8988T (cell line): ENCODE data around the gene AGBL4.

Experiments used
- DNase-seq: peaks from one replicate; pipeline ENCODE4 v3.0.0; 2011

The AGBL4 gene

DNA sequence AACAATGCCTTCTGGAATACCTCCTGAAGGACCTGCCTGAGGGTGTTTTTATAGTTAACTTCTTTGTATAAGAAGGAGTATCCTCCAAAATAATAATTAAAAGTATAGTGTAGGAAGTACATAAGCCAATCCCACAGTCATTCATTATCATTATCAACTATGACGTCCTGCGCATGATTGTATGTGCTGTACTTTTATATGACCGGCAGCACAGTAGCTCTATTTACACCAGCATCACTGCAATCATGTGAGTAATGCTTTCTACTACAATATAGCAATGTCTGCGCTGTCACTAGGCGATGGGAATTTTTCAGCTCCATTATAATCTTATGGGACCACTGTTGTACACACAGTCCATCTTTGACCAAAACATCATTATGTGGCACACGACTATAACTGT lies 1319.0 kb downstream of the AGBL4 start:
- no peak for DNase-seq

DNA sequence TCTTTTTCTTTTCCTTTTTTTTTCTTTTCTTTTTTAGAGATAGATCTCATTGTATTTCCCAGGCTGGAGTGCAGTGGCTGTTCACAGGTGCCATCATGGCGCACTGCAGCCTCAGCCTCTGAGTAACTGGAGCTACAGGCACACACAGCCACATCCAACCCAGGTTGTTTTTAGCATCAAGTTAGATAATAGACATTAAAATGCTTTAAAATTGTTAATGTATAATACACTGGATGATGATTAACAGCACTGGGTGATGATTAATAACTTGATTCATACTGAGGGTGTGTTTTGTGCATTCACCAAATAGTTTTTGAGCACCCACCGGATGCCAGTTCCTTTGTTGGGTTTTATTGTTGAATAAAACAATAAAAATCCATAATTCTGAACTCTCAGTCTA lies 1322.3 kb downstream of the AGBL4 start:
- DNase-seq, result no peak

DNA sequence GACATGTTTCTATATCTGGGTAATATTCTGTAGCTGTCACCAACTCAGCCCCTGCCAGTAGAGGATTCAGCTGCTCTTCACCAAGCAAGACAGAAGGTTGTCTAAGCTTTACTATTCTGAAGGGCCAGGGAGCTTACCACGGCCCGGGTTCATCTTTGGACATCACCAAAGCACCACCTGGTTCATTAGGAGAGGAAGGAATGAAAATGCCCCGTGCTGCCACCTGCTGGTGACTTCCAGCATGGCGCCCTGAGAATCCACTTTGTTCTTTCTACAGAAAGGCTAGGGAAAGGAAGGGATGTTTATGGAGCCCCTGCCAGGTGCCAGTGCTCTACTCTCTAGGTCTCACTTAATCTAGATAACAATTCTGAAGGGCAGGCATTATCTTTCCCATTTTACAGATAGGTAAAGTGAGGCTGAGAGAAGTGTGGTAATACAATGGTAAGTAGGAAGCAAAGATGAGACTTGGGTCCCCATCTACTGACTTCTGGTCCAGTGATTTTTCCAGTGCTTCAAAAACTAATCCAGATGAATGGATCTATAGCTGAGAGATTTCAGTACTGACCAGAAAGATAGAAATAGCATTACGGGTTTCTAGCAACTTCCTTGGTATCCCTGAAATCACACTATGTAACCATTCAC lies 1326.6 kb downstream of the AGBL4 start:
- no peak for DNase-seq

DNA sequence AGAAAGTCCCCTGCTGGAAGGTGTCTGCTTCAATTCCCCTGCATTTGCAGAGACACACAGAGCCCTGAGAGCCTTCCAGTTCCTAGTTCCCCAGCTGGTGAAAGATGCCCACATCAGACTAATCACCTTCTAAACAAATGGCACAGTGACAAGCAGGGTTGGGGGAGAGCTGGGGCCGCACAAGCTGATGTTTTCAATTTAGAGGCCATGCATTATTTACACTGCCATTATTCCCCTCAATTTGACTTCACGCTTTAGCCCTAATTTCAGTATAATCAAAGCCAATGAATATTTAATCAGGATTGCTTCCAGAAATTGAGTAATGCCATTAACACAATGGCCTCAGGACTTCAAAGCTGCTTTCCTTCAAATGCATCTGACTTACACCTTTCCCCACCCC lies 1328.6 kb downstream of the AGBL4 start:
- DNase-seq, result no peak

DNA sequence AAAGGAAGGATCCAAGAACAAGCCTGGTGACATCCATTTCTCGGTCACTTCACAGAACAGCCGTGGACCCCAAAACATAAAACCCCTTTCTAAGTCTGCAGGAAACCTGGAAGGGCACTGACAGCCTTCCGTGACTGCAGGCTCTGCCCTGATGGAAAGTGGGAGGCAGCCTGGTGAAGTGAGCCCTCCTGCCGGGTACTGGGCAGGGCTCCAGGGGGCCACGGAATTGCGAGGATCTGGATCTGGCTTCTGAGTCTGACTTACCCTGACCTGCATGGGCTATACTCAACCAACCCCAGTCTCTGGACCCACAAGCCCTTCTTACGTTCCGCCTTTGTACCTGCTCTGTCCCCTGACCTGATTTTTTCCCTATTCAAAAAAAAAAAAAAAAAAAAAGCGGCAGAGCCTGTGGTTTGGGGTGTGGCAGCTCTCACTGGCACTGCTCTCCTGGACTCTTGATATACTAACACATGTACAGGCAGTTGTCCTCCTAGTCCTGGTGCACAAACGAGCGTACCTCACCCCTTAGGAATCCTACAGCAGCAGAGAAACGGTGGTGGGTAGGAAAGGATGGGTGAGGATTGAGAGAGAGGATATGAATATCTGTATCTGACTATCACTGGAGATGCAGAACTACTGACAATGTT lies 1330.0 kb downstream of the AGBL4 start:
- no peak for DNase-seq

DNA sequence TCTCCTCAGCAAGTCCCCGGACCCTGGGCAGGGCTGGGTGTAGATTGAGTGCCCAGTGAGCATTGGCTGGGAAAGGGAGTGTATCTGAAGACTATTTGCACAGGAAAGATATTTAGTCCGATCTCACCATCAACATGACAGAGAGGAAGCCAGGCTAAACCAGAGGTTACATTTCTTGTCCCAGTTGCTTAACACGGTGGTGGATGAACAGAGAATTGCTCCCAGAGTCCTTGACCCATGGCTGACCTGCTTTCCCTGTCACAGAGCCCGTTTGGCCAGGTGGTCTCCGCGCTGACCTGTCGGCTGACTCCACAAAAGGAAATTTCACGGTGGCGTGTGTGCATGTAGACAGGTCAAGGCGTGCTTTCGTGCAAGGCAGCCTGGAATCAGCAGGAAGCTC lies 1330.6 kb downstream of the AGBL4 start:
- DNase-seq, result no peak

DNA sequence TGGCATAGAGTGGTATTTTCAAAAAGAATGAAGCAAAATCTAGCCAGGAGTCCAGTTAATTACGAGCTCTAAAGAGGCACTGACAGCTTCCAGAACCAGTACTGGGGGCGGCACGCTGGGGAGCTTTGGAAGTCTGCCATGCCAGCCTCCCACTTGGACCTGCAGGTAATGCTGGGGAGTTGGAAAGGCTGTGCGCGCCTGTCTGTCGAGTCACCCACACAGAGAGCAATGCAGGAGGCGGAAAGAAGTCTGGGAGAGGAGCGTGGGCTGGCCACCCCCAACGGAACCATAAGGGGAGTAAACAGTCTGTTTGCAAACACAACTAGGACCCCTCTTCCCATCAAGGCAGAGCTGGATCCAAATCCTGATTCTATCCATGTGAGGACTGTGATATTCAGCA lies 1331.5 kb downstream of the AGBL4 start:
- no peak for DNase-seq

DNA sequence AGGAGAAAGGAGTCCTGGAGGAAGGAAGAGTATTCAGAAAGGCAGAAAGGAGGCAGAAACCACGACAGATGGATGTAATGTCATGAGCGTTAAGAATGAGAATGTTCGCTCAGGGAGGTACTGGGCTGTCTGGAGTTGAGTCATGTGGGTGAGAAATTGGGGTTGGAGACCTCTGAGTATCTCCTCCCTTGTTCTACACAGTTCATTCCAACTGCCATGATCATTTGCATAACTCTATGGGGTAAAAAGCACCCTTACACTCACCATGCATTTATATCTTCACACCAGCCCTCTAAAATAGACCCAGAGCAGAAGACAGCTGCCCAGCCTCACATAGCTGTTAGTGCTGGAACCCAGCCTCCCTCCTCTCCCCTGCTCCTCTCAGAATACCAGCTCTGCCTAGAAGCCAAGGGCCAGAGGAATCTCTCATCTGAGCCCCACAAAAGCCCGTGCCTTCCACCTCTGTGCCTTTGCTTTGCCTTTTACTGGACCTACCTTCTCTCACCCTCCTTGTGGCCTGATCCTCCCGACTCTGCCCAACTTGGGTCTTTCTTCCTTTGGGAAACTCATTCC lies 1332.2 kb downstream of the AGBL4 start:
- no peak for DNase-seq

DNA sequence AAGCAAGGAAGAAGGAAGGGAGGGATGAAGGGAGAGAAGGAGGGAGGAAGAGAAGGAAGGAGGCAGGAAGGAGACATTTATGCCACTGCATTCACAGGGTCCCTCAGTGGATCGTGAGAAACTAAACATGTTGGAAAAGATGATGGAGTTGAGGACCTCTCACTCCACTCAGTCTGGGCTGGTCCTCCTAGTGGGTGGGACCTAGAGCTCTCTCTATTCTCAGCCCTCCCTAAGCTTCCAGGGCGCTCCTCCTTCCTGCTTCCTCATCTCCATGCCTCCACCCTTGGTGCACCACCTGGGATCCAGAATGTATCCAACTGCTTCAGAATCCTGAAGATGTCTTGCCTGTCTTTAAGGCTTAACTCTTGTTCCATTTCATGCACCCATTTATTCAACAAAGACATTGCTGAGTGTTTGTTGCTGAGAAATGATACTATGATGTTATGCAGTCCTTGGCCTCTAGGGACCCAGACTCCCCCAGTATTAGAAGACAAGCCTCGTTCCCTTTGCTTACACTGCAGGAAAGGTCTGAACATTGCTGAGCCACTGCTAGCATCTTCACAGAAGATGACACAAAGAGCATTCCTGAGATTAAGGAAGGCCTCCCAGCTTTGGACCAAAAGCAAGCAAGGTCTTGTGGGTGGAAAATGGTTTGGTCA lies 1335.5 kb downstream of the AGBL4 start:
- DNase-seq, result no peak

DNA sequence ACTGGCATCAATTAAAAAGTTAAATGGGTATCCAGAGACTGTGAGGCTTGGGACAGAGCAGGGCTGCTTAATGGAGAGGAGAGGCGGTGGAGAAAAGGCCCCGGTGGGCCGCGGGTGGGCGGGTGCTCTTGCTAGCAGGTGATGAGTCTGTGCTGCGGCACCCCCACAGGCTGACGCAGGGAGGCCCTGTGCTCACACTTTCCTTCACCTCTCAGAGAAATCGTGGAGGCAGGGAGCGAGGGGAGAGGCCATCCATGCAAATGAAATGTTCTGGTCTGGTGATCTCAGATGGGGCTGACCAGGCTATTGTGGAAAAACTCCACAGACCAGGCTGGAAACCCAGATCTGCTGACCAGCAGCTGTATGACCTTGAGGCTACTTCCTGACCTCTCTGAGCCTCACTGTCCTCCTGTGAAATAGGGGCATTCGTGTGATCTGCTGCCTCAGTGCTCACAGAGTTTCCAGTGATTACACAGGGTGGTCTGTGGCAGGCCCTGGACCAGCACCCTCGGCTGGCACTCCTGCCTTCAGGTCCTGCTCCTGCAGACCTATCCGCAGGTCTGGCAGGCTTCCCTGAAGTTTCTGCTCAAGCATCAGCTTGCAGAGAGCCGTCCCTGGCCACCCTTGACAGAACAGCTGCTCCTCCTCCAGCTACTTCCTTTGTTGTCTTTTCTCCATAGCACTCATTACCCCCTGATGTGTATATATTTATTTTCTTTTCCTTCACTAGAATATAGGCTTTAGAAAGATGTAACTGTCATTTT lies 1336.3 kb downstream of the AGBL4 start:
- DNase-seq, result no peak

DNA sequence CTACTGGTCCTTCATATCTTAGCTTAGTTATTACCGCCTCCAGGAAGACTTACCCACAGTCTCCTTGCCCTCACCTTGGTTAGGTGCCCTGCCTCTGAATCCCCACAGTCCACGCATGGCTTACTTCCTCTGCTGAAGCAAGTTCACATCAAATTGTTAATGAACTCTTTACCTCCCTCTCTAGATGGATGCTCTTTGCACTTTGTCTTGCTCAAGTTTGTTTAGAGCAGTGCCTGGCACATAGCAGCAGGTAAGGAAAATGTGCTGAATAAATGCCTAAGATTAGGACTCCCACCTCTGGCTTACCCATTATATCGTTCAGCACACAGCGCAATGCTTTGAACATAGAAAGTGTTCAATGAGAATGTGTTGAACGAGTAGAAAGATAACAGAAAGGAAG lies 1337.6 kb downstream of the AGBL4 start:
- DNase-seq, result no peak

DNA sequence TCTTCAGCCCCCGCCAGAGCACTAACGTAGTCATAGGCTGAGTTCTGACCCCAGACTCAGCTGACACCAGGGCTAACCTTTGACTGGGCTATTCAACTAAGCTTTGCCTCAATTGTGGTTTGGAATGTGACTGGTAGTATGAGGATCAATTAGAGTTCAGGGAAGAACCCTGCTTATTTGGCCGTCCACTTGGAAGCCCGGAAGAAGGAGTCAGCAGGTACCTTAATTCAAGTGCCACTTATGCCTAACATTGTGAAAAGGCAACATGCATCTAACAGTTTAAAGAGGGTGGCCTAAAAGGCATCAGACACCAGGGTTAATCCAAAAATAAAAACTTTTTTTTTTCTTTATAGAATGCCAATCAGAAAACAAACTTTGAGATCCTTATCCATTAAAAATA lies 1339.4 kb downstream of the AGBL4 start:
- no peak for DNase-seq

DNA sequence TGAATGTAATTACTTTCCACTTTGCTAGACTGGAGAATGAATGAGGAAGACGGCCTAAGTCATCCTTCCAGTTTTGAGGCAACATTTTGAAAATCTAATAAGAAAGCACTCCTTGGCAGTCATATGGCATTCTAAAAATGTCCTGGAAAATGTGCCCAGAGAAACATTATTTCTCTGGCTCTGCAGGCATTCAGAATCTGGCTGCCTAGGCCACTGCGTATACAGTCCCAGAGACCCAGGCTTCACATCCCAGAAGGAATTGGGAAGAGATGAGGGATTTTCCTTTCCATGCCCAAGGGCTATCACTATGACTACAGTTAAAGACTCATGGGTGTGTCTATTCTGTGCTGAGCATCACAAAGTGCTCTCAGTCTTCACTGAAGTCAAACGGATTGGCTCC lies 1339.9 kb downstream of the AGBL4 start:
- DNase-seq, result no peak

DNA sequence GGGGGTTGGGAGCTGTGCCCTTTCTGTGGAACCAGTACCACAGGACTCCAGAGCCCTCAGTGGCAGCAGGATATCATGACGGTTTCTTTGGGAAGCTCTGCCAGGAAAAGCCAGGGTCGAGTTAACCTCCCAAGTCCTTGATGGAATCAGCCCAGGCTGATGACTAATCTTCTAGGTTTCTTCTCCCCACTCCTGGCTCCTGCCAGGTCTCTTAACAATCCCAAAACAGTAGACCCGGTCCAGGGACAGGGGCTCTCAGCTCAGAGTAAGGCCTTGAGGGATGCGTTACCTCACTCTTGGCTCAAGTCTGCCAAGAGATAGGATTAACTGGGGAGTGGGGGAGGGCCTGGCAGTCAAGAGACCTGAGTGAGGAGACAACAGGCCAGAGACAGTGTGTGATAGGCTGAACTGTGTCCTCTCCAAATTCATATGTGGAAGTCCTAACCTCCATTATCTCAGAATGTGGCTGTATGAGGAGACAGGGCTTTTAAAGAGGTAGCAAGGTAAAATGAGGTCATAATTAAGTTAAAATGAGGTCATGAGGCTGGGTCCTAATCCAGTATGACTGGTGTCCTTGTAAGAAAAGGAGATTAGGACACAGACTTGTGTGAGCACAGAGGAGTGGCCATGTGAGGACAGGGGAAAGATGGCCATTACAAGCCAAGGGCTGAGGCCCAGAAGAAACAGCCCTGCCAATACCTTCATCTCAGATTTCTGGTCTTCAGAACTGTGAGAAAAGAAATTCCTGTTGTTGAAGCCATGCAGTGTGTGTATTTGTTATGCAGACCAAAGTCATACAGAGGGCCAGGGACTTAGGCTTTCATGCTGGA lies 1342.1 kb downstream of the AGBL4 start:
- DNase-seq, result no peak

DNA sequence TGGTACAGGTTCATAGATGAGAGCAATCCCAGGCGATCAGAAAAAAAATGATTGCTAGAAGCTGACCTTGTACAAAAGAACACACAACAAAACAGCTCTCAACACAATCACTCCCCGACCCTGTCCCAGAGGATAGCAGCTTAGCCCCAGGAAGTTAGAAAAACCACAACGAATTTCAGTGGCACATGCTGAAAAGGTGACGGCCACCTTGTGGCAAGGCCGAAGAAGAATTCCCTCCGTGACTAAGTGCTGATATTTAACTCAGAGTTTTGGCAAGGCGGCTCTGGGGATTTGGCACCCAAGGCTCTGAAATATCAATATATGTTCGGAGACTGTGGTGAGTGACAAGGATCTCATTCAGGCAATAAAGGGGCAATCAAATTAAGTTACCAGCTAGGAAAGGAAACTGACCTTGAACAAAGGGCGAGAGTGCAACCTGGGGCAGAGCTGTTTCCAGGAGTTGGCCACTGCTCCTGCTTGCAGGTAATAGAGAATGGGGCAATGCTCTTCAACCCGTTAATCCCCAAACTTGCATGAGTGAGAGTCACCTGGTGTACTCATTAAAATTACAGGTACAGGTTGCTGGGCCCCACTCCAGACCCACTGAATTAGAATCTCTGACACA lies 1343.2 kb downstream of the AGBL4 start:
- no peak for DNase-seq

DNA sequence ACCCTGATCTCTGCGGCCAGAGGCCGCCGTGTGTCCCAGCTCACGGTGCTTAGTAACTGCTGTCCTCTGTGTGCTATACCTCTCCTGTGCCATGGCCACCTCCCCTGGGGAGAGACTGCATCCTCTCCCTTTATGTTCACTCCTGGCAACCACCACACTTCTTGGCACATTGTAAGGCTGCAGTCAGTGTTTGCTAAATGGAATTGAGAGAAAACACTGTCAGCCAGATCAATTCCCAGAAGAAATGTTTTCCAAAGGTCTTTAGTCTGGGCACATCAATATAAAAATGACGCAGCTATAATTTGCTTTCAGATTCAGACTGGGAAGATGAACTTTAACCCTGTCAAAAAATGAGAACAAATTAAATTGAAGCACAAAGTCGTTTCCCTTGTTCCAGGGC lies 1343.9 kb downstream of the AGBL4 start:
- DNase-seq, result no peak

DNA sequence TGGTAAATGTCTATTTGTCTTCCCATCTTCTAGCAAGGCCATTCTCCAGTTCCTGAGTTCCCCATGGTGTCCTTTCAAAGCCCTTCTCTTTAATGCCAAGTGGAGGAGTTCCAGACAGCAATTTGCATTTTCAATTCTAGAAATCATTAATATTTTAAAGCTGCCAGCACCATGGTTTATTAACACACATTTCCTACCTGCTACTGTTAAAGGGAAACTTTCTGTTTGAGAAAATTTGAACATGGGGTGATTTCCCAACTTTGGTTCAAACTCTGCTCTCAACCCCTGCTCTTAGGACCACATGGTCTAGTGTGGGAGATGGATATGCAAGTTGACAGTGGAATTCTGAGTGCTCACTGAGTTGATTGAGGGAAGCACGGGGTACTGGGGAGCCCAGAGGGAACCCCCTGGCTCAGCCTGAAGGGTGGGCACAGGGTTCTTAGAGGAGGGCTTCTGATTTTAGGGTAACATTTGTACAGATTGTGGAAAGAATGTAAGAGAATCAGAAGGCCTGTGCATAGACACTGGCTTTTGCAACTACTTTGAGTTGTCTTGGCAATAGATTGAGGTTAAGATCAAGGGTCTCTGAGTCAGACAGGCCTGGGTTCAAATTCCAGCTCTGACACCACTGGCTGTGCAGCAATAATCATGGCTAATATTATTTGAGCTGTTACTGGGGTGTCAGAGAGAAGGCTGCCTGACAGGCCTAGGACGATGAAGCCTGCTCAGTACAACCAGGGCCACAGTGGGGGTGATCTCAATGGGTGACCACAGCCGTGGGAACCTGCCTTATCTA lies 1344.8 kb downstream of the AGBL4 start:
- DNase-seq, result no peak

DNA sequence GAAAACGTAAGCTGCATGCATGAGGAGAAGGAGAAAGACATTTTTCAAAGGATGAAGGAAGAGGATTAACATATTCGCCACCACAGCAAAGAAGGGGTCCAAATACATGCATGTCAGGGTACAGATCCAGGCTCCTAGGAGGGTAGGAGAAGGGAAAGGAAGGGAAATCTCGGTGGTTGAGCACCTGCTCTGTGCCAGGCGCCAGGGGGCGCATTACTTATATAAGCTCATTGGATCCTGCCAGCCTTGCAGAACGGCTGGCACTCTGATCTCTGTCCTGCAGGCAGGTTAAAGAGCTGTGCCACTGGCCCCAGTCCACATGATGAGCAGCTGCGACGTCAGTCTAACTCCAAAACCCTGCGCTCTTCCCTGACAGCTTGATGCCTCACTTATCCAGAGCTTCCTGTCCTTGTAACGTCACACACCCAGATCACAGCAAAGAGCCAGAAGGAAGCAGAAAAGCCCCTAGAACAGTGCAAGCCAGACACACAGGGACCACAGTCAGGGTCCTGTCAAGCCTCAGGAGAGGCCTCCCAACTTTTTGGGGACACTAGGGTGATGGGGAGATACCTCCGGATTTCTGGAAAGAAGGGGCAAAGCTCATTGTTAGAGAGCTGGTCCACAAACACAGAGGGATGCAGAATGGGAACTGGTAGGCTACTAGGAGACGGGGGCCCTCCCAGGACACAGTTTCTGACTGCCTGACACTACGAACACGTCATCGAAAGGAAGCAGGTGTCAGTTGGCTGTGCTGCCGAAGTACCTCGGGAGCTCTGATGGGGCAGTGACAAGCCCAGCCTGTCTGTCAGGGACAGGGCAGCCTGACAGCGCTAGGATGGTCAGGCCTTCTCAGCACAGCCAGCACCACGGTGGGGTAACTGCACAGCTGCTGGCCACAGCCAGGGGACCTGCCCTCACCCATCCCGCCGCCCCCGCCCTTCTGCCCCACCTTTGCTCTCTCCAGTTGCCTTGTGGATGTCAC lies 1346.2 kb downstream of the AGBL4 start:
- DNase-seq, result no peak

DNA sequence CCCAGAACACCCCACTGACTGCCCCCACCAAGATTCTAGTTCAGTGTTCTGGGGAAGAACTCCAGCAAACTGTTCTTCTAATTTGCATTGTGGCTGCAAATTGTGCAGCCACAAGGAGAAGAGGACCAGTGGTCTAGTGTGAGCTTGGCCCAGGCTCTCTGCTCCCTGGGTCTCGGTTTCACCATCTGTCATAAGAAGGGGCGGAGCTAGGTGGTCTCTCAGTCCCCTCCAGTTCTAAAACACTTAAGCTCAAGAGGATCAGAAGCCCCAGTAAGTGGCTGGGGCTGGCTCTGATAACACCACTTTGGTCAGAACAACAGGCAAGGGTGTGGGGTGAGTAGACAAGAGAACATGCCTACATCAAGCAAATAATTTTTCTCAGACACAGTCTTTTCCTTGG lies 1346.9 kb downstream of the AGBL4 start:
- no peak for DNase-seq

DNA sequence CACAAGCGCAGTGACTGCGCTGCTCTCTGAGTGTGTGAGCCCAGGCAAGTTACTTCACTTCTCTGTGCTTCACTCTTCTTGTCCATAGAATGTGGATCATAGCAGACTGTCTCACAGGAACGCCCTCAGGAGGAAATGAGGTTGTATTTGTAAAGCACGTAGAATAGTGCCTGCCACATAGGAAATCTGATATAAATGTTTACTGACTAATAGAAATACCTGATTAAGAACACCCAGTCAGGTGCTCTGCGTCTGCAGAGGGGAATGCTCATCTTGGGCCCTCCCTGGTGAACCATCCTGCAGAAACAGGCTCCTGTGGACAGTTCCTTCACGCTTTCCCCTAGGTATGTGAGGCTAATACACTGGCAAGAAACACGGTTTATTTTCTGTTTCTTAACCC lies 1347.4 kb downstream of the AGBL4 start:
- DNase-seq, result no peak
